Fibroblast of skin of right quadriceps (primary cell): Measurements from ENCODE around the gene CCDC180.
"Not testable (repeated sequence)": the region's sequence is repeated elsewhere in the genome, so short reads cannot be mapped to it uniquely, and the experiment has no call there.

Experiments used
- DNase-seq: peaks from one replicate; pipeline ENCODE4 v3.0.0-alpha.2; 2013

The CCDC180 gene

GRCh38 chr9:97311798-97312500 lies 4.5 kb downstream of the CCDC180 start:
- no peak for DNase-seq

- DNase-seq: no peak
These were observed 5.1 kb downstream of the CCDC180 start for GRCh38 chr9:97312556-97312955.

DNA sequence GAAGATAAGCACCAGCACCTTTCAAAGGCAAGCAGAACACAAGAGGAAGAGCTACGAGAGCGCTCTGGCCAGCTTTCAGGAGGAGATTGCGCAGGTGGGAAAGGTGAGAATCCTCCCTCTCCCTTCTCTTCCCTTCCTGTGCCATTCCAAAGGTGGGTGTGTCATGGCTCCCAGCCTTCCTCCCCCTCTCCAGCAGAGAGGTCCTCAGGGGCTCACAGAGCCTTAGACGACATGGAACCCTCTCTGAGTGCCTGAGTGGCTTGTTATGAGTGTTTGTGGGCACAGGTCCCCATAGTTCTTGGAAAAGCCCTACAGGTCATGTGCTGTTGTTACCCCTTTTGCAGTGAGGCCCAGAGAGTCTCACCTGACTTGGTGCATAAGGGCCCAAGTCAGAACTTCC lies 5.8 kb downstream of the CCDC180 start:
- DNase-seq: no peak

DNA sequence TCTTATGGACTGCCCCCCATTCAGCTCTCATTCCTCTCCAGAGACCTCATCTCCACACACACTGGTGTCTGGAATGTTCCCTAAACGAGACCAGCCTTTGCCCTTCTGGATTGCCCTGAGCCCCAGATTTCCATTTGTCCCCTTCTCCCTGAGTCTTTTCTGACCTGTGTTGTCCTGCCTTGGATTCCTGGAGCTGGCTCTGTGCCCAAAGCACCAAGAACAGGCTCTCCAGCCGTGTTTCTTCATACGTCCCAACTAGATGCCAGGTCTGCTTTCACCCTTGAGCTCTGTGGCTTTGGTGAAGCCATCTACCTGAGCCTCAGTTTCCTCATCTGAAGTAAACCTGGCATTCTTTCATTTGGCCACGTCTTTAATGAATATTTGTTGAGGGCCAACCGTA lies 6.3 kb downstream of the CCDC180 start:
- no peak for DNase-seq

DNA sequence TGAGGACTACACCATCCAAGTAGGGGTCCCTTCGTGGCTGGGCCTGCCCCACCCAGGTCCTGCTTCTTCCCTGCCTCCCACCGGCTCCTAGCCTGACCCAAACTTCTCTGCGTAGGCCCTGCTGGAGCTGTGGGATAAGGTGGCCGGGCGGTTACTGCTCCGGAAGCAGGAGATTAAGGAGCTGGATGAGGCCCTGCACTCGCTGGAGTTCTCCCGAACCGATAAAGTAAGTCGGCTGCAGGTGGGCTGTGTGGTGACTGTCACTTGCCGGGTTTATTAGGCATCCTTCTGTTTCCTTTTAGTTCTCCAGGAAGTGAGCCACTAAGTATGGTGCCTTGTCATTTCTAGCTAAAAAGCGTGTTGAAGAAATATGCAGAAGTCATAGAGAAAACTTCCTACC lies 7.0 kb downstream of the CCDC180 start:
- DNase-seq: no peak

DNA sequence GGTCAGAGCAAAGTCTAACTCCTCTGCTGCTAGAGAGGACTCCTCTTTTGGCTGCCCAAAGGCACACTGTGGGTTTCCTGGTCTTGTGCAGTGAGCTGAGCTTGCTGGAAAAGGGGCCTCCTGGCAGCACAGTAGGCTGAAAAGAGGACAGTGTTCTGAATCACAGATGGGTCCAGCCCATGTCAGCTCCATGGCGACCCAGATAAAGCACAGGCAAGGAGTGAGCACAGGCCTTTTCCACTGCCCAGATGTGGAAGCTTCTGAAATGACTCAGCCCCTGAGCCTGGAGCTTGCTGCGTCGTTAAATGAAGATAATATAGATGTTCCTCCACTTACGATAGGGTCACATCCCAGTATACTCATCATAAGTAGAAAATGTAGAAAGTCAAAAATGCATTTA lies 8.1 kb downstream of the CCDC180 start:
- DNase-seq: no peak

GRCh38 chr9:97316904-97317303 lies 9.4 kb downstream of the CCDC180 start:
- no peak for DNase-seq

GRCh38 chr9:97318433-97318832 lies 11.0 kb downstream of the CCDC180 start:
- DNase-seq: no peak

DNA sequence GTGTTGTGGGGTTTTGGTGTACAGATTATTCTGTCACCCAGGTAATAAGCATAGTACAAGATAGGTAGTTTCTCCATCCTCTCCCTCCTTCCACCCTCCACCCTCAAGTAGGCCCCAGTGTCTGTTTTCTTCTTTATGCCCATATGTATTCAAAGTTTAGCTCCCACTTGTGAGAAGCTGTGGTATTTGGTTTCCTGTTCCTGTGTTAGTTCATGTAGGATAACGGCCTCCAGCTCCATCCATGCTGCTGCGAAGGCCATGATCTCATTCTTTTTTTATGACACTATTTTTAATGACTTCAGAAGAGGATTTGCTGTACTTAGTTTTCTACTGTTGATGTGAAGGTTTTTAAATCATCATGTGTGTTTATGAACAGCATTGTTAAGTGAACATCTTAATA lies 11.9 kb downstream of the CCDC180 start:
- DNase-seq: no peak

GRCh38 chr9:97320080-97320642 lies 12.7 kb downstream of the CCDC180 start:
- no peak for DNase-seq

- no peak for DNase-seq
These were observed 13.8 kb downstream of the CCDC180 start for GRCh38 chr9:97321251-97321650.

DNA sequence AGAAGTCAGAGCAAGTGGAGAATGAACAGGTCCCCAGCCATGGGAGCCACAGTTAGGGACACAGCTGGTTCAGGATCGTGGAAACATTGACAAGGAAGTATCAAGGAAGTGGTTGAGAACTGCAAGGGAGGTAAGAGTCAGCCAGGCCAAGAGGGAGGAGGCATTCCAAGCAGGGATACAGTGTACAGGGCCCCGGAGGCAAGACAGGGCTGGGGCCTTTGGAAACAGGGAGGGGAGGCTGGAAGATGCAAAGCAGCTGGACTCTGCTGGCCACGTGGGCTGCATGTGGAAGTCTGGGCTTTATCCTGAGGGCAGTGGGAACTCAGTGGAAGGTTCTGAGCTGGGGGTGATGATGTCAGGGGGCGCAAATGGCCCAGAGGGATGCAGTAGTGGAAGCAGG lies 14.2 kb downstream of the CCDC180 start:
- no peak for DNase-seq

DNA sequence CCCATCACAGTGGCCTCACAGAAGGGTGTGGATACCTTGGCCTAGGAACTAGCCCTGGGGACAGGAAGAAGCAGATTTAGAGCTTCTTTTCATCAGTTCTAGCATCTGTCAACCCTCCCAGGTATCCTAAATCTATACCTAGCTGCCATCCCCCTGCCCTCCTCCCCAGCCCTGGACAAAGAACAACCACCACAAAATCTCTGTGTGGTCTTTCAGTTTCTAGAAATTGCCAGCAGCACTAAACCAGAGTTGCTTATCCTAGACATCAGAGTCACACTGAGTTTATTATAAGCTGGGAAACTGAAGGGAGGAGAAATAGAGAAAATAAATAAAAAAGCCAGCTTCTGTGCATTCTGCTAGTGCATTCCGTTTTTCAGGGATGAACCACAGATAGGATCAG lies 14.6 kb downstream of the CCDC180 start:
- no peak for DNase-seq

DNA sequence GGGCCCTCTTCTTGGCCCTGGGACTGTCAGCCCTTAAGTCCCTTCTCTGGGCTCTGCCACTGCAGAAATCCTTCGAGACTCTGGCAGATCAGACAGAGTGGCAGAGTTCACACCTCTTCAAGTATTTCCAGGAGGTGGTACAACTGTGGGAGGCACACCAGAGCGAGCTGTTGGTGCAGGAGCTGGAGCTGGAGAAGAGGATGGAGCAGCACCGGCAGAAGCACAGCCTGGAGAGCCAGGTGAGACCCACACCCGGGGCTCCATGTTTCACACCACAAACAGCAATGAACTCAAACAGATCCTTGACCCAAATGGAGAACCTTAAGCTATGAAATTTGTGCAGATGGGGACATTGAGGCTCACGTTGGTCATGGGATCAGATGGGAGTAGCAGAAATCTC lies 17.5 kb downstream of the CCDC180 start:
- no peak for DNase-seq

DNA sequence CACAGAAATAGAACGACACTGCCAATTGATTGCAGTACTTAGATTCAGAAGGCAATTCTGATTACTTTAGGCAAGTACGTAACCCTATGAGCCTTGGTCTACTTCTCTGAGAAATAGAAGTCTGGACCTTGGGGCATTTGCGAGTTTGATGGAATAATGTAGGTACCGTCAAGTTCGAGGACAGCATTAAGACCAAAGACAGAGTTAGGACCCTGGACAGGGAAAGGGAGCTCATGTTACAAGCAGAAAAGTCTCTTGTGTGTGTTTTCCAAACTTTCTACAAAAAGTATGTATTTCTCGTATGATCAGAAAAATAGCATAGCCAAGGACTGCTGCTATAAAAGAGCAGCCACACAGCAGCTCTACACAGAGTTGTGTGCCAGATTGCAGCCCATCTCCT lies 20.1 kb downstream of the CCDC180 start:
- no peak for DNase-seq

DNA sequence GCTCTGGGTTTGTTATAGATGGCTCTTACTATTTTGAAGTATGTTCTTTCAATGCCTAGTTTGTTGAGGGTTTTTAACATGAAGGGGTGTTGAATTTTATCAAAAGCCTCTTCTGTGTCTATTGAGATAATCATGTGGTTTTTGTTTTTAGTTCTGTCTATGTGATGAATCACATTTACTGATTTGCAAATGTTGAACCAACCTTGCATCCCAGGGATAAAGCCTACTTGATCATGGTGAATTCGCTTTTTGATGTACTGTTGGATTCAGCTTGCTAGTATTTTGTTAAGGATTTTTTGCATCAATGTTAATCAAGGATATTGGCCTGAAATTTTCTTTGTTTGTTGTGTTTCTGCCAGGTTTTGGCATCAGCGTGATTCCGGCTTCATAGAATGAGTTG lies 25.5 kb downstream of the CCDC180 start:
- no peak for DNase-seq

GRCh38 chr9:97335622-97336021 lies 28.2 kb downstream of the CCDC180 start:
- not testable (repeated sequence) for DNase-seq

- DNase-seq: no peak
These were observed 41.4 kb downstream of the CCDC180 start for GRCh38 chr9:97348871-97349270.

DNA sequence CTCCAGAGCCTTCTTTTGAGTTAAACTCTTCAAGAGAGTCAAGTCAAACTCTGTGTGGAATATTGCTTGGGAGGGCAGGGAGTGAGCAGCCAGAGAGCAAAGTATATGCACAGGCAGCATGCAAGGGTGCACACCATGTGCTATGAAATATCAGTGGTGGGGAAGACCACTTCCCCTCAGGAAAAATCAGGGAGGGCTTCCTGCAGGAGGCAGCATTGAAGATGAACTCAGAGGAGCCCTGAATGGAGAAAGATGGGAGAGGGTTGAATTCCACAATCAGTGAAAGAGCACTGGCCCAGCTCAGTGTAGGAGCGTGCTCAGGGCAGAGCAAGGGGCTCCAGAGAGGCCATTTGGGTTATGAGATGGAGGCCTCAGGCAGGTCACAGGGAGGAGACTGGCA lies 41.9 kb downstream of the CCDC180 start:
- no peak for DNase-seq

GRCh38 chr9:97354637-97355036 lies 47.2 kb downstream of the CCDC180 start:
- no peak for DNase-seq

DNA sequence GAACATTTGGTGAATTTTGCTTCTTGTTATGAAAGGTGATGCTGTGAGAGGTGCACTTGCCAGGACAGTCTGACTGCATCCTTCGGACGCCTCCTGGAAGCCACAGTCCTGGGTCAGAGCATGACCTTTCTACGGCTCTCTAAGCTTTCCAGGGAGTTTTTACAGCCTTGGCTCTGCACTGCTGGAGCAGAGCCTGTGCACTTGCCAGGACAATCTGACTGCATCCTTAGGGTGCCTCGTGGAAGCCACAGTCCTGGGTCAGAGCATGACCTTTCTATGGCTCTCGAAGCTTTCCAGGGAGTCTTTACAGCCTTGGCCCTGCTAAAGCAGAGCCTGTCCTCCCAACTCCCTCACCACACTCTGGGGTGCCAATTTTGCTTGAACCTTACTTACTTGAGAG lies 49.6 kb downstream of the CCDC180 start:
- DNase-seq: no peak
